CD4-positive, alpha-beta T cell treated with Interleukin-17A for 4 hours (primary cell): ENCODE measurements around the gene SYT13.

Source experiments
- DNase-seq: peaks from one replicate; pipeline ENCODE4 v3.0.0-alpha.2; 2020; ENCODE audit warnings: mixed read lengths

SYT13 gene

GRCh38 chr11:45305874-45306623, 19.9 kb upstream of the SYT13 start:
- no peak for DNase-seq

DNA sequence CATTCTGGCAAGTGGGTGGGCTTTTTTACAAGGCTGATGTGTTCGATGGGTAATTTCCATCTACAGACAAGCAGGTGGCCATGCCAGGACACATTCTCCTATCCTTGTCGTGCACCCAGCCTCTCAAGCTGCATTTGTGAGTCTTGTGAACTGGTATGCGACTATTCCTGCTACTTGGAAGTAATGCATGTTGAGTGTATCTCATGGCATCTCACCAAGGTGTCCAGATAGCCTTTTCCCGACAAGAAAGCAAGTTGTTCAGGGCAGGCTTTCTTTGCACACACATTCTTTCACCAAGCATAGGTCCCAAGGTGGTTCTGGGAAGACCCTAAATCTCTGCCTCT, 18.8 kb upstream of the SYT13 start:
- no peak for DNase-seq

GRCh38 chr11:45304111-45304991, 18.2 kb upstream of the SYT13 start:
- no peak for DNase-seq

DNA sequence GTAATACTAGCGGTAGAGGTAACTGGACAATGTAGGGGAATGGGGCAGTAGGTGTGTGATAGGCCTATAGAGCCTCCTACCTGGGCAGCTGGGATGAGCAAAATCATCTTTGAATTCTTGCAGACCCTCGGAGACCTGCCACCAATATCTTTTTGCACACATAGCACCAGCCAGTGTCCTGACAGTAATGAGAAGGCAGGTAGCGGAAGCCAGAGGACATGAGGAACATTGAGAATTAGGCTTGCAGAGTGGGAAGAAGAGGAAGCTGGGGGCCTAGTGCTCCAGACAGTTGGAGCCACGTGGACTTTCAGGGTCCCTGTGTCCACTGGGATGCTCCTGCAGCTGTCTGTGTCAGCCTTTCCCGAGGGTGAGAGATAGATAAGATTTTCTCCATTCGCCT, 17.2 kb upstream of the SYT13 start:
- no peak for DNase-seq

DNA sequence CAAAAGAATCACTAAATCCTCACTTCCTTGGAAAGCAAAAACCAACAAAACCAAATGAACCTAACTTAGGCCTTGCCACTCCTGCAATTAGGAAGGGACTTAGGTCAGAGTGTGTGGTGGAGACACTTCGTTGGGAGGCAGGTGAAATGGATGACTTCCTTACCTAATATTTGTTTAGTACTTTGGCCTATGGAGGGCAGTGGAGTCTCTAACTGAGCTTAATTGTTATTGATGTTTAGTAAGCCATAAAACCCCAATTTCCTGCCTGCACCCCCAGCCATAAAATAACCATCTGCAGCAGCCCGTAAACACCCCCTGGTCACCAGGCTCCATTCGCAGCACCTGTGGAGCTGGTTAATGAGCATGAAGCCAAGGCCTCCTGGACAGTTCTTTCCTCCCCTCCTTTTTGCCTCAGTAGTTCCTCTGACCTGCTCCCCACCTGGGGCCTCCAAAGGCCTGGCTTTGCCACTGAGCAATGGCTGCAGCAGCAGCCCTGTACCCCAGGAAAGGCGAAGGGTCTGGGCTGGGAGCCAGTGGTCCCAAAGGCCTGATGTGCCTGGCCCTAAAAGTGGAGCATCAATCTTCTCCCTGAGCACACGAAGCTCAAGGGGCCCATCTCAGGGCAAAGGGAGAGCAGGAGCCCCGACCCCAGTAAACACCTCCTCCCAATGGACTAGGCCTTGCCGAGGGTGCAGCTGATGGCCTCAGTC, 15.6 kb upstream of the SYT13 start:
- DNase-seq = no peak

DNA sequence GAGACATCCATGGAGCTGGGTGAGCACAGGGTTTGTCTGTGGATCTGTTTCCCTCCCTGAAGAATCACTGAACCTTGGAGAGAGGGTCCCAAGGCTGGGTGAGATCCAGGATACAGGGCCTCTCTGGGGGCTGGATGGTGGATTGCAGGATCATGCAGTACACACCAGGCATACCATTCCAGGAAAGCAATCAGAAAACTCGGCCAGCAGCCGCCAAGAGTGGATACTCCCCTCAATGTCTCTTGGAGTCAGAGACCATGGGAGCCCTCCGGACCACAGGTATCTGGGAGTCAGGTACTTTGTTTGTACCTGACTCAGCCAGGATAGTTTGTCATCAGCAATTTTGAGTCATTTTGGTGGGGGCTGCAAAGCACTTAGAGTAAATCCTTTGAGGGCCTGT, 14.6 kb upstream of the SYT13 start:
- DNase-seq = no peak

DNA sequence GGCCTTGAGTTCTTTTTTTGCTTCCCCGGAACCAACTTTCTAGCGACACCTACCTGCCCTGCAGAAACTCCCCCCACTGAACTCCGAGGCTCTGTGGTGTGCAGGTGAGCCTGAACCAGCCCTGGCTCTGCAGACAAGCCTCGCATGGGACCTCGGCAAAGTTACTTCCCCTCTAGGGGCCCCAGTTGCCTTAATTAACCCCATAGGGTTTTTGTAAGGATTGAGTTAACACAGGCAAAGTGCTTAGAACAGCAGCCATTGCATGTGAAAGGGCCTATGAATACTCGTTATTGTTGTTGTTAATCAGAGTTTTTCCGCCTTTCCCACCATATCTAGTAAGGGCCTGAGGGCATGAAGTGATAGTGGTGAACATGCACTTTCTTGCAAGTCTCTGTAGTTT, 12.6 kb upstream of the SYT13 start:
- no peak for DNase-seq

- no peak for DNase-seq
Measured at GRCh38 chr11:45296075-45296474, 9.9 kb upstream of the SYT13 start.

- DNase-seq = no peak
Measured at GRCh38 chr11:45294499-45294898, 8.4 kb upstream of the SYT13 start.

DNA sequence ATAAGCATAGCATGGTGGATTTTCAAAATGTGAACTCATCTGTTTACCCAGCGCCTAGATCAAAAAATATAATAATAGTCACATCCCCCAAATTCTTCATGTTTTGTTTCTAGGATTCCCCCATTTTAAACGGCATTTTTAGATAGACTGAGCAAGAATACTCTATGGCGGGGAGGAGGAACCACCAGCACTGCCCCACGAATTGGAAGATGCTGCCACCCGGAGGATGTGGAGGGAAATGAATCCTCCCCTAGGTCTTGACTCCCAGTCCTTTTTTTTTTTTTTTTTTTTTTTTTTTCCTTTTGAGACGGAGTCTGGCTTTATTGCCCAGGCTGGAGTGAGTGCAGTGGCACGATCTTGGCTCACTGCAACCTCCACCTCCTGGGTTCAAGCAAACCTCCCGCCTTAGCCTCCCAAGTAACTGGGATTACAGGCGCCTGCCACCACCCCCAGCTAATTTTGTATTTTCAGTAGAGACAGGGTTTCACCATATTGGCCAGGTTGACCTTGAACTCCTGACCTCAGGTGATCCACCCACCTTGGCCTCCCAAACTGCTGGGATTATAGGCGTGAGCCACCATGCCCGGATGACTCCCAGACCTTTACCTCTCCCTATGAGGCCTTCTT, 7.5 kb upstream of the SYT13 start:
- DNase-seq = peak; percentile 60

GRCh38 chr11:45290586-45290985, 4.4 kb upstream of the SYT13 start:
- no peak for DNase-seq

DNA sequence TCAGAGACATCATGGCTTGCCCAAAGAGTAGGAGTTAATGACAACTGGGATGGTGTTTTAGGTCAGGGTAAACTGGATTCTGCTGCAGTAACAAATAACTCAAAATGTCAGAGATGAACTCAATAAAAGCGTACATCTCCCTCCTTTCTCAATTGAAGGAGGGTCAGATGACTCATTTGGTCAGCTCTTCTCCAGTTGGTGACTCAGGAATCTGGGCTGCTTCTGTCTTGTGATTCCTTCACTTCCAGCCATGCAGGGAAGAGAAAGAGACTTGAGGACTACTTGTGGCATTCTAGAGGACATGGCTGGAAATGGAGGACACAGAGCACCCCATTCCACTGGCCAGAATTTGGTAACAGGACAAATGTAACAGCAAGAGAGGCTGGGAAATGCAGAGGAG, 3.2 kb upstream of the SYT13 start:
- DNase-seq = no peak

DNA sequence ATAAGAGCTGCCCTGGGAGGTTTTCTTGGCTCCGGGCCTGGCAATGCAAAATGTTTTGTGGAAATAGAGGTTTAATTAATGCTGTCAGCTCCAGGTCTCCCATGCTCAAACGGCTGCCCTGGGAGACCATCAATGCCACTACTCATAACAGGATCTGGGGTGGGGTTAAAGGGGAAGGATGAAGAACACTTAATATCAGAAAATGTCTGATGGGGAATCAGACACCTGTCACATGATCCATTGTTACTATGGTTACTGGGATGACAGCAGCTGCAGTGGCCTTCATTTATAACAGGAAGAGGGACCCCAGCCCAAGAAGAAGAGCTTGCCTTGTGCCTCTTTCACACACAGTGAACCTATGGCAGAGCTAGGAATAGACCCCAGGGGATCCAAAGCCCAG, 2.2 kb upstream of the SYT13 start:
- DNase-seq = no peak

DNA sequence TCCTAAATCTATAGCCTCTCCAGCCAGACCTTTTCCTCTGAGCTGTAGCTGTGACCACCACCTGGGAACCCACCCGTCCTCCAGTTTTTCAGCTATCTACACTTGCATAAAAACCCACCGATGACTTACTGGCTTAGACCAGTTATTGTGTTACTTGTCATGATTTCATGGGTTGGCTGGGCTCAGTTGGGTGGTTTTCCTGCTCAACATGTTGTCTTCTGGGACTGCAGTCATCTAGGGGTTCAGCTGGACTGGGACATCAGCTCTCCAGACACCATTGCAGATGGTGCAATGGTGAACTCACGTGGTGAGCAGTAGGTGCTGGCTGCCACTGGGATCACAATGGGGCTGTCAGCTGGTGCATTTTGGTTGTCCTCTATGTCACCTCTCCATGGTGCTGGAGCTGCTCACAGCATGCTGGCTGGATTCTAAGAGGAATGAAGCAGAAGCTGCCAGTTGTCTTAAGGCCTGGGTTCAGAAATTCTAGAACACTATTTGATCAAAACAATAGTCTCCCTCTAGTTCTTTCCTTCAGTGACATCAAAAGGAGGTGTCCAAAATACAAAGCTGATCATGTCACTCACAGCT, 1.3 kb upstream of the SYT13 start:
- no peak for DNase-seq

GRCh38 chr11:45285250-45285828, 802 bp downstream of the SYT13 start:
- DNase-seq = no peak

GRCh38 chr11:45282081-45282480, 4.1 kb downstream of the SYT13 start:
- DNase-seq = no peak

DNA sequence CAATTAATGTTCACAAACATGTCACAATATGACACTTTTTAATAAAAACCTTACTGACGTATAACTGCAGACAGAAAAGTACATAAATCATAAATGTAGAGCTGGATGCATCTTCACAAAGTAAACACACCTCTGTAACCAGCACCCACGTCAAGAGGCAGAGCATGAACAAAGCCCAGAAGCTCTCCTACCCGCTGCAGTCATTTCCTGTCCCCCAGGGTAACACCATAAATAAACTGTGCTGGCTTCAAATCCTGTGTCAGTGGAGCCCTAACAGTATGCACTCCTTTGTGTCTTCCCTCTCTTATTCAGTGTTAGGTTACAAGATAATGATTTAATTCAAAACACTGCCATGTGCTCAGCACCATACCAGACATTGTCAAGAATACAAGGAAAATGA, 5.7 kb downstream of the SYT13 start:
- DNase-seq = no peak

DNA sequence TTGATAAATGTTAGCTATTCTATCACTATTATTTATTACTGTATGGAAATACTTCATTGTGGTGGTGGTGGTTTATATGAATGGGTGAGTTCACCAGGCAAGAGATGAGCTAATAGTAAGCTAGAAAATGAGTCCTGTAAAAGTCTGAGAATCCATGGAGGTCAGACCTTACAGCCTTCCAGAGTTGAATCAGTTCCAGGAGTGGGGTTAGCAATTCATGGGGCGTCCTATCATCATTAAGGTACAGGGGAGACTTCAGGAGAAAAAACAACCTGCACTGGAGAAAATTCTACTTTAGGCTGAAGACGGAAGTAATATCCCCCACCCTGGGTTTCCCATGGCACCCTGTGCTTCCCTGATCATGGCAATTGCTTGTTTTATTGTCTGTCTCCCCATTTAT, 6.5 kb downstream of the SYT13 start:
- no peak for DNase-seq

- no peak for DNase-seq
Measured at GRCh38 chr11:45278714-45279113, 7.4 kb downstream of the SYT13 start.

DNA sequence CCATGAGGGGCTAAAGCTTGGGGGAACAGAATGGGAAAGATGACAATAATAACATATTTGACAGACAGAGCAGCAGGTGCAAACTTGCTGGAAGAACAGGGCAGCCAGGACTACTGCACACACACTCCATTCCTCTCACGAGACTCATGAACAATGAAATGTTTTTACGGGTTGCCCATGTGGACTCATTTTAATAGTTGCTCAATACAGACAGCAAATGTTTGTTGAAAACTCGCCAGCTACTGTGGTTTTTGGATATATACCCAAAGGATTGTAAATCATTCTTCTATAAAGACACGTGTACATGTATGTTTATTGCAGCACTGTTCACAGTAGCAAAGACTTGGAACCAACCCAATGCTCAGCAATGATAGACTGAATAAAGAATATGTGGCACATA, 10.3 kb downstream of the SYT13 start:
- DNase-seq = no peak

DNA sequence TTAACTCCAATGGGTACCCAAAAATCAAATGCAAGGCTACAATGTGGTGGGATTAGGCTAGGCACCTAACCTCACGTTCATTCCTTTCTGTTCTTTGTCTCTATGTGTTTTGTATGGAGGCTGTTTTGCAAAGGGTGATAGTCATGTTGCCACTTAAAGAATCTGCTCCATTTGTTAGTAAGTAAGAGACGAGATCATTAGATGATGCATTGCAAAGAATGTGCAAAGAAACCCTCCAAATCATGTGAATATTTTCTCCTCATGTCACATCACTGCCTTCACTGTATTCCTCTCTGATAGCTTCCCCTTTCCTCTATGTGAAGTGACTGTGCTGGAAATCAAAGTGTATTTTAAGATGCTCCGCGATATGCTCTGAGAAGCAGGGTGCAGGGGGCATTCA, 11.9 kb downstream of the SYT13 start:
- no peak for DNase-seq

- DNase-seq = no peak
Measured at GRCh38 chr11:45273509-45273908, 12.6 kb downstream of the SYT13 start.

GRCh38 chr11:45272701-45273100, 13.4 kb downstream of the SYT13 start:
- DNase-seq = no peak
